K562 (cell line): ENCODE data around the gene GNAQ. TPM values are rescaled to one million over a fixed set of nuclear protein-coding genes. Genes with fewer than 3 reads are reported as not detected.
A peak's percentile ranks its signal among the peaks of the same experiment; 100 is the strongest.

Experiments
- ATAC-seq: fragments of 200-7000 bp; cut with Tn5 transposase; 3 replicates; pipeline ENCODE4 v1.9.1; 2020; ENCODE audit warnings: moderate library complexity
- BruUV-seq: library from RNA; stranded (reverse); fragments of 400-500 nt; replicated peaks from 2 replicates; lab custom pipeline; 2021; lab: Mats Ljungman, UMichigan
- CTCF ChIA-PET: fragments of 300-600 bp; formaldehyde crosslinking; extraction: SDS; loops from one replicate; lab custom pipeline; 2021; ENCODE audit warnings: low intra/inter-chr PET ratio; lab: Yijun Ruan, JAX
- POLR2A ChIA-PET: fragments of 300-600, 350-650 bp; sonication (Branson Sonifier 250); formaldehyde crosslinking; extraction: SDS; loops from one replicate; lab custom pipeline; 2021; ENCODE audit warnings: antibody characterized with exemption, inconsistent platforms; lab: Yijun Ruan, JAX
- DNase-seq, 4 experiments: peaks; one replicate each; pipeline versions ENCODE4 v3.0.0 to v3.0.0-alpha.2; 2011 to 2018; ENCODE audit warnings: low spot score in 3 of 4, mixed read lengths in 3 of 4; ENCODE audit errors: extremely low read depth in 1 of 4
- FAIRE-seq: peaks from 2 replicates; lab custom pipeline; 2011; peaks lifted over from hg19 to GRCh38; lab: Jason Lieb, UNC
- H2AFZ ChIP-seq: 2 replicates; pipeline ENCODE4 v1.6.0; 2011; ENCODE audit warnings: low read depth, low read length, control low read depth, inconsistent platforms
- H3K27ac ChIP-seq: fragments of 200-600 bp; 3 replicates; pipeline ENCODE4 v1.8.0; 2011; ENCODE audit warnings: low read depth, mild to moderate bottlenecking, control low read depth, inconsistent platforms, low read length, moderate library complexity, mixed read lengths; ENCODE audit errors: extremely low read depth
- H3K27me3 ChIP-seq, 2 experiments: fragments of 300-600 bp in 1 of 2; 2 replicates in 1 of 2; 3 replicates in 1 of 2; pipeline versions ENCODE4 v1.6.0 to v1.8.0; 2011; ENCODE audit warnings: inconsistent platforms in 2 of 2, low read length in 2 of 2, mild to moderate bottlenecking in 1 of 2, mixed read lengths in 1 of 2, moderate library complexity in 1 of 2; ENCODE audit not compliant: control insufficient read depth in 2 of 2, insufficient read depth in 2 of 2
- H3K36me3 ChIP-seq: fragments of 300-600 bp; 3 replicates; pipeline ENCODE4 v1.8.0; 2011; ENCODE audit warnings: mild to moderate bottlenecking, low read length, inconsistent platforms; ENCODE audit not compliant: control insufficient read depth, insufficient read depth
- H3K4me1 ChIP-seq, 2 experiments: fragments of 200-600 bp in 1 of 2; replicated peaks in 1 of 2; 2 replicates in 1 of 2; 3 replicates in 1 of 2; pipeline versions ENCODE4 v1.5.1 to v1.8.0; 2011; ENCODE audit warnings: inconsistent platforms in 2 of 2, low read length in 2 of 2, mild to moderate bottlenecking in 1 of 2, mixed read lengths in 1 of 2, moderate library complexity in 1 of 2; ENCODE audit not compliant: control insufficient read depth in 2 of 2, insufficient read depth in 2 of 2
- H3K4me2 ChIP-seq: 2 replicates; pipeline ENCODE4 v1.6.1; 2011; ENCODE audit warnings: low read length, control low read depth, inconsistent platforms, mixed read lengths; ENCODE audit not compliant: insufficient read depth
- H3K4me3 ChIP-seq: fragments of 200-600 bp; sonication (generic), shearing (Covaris generic); 2 replicates; pipeline ENCODE4 v1.5.1; 2016; ENCODE audit warnings: control low read depth, inconsistent platforms
- H3K79me2 ChIP-seq: fragments of 200-600 bp; 3 replicates; pipeline ENCODE4 v1.8.0; 2011; ENCODE audit warnings: low read length, inconsistent platforms; ENCODE audit not compliant: control insufficient read depth, insufficient read depth
- H3K9ac ChIP-seq, 2 experiments: 2 replicates each; pipeline versions ENCODE4 v1.6.0 to v1.6.1; 2011; ENCODE audit warnings: low read depth in 2 of 2, low read length in 2 of 2, control low read depth in 1 of 2, inconsistent platforms in 1 of 2, mild to moderate bottlenecking in 1 of 2, mixed read lengths in 1 of 2; ENCODE audit not compliant: insufficient read depth in 1 of 2
- H3K9me1 ChIP-seq: one replicate; pipeline ENCODE4 v1.6.0; 2011; ENCODE audit warnings: inconsistent platforms, mild to moderate bottlenecking, low read length, moderate library complexity; ENCODE audit not compliant: control insufficient read depth, insufficient read depth
- H3K9me3 ChIP-seq: replicated peaks from 2 replicates; pipeline ENCODE4 v1.5.1; 2011; ENCODE audit warnings: low read depth, low read length, inconsistent platforms; ENCODE audit not compliant: control insufficient read depth, insufficient read depth
- H4K20me1 ChIP-seq: replicated peaks from 2 replicates; pipeline ENCODE4 v1.6.1; 2011; ENCODE audit warnings: low read length, inconsistent platforms, mixed read lengths; ENCODE audit not compliant: control insufficient read depth, insufficient read depth
- BCL6 ChIP-seq: fragments of 250-450 bp; sonication (Bioruptor Pico); IDR thresholded peaks from 2 replicates; pipeline ENCODE4 v1.4.0; 2020
- ELK3 ChIP-seq: fragments of 450-650 bp; formaldehyde crosslinking; IDR thresholded peaks from 2 replicates; pipeline ENCODE4 v1.4.0; 2020; ENCODE audit warnings: mild to moderate bottlenecking
- HCFC1 ChIP-seq: IDR thresholded peaks from 2 replicates; pipeline ENCODE4 v1.6.1; 2012; ENCODE audit warnings: low read depth, low read length, improper control_type of control experiment
- HDAC1 ChIP-seq, 2 experiments: fragments of 450-650 bp; IDR thresholded peaks; 2 replicates each; pipeline ENCODE4 v1.6.1; 2016 to 2017; ENCODE audit warnings: inconsistent platforms in 1 of 2, mild to moderate bottlenecking in 1 of 2, moderate library complexity in 1 of 2
- RBFOX2 ChIP-seq: fragments of 200-400 bp; formaldehyde crosslinking; IDR thresholded peaks from 2 replicates; pipeline ENCODE4 v1.6.1; 2017; ENCODE audit warnings: low read depth, mild to moderate bottlenecking, low read length, moderate library complexity
- RBM14 ChIP-seq: fragments of 200-400 bp; formaldehyde crosslinking; IDR thresholded peaks from 2 replicates; pipeline ENCODE4 v1.6.1; 2018; ENCODE audit warnings: low read depth, mild to moderate bottlenecking, low read length, moderate library complexity, borderline replicate concordance; ENCODE audit not compliant: insufficient read depth
- SRF ChIP-seq, 2 experiments: fragments of 250-450, 450-650 bp in 1 of 2; sonication (Bioruptor Pico) in 1 of 2; sonication (generic) in 1 of 2; formaldehyde crosslinking; IDR thresholded peaks; 2 replicates each; pipeline versions ENCODE4 v1.5.0 to v1.5.1; 2020 to 2022; ENCODE audit warnings: mild to moderate bottlenecking in 1 of 2, missing genetic modification reagents in 1 of 2
- TARDBP ChIP-seq: fragments of 450-650 bp; IDR thresholded peaks from 2 replicates; pipeline ENCODE4 v1.6.1; 2016
- TFAP4 ChIP-seq: sonication (generic); formaldehyde crosslinking; IDR thresholded peaks from 2 replicates; pipeline ENCODE4 v1.8.0; 2022; ENCODE audit warnings: missing genetic modification reagents, mild to moderate bottlenecking, moderate library complexity, borderline replicate concordance
- USF2 ChIP-seq: sonication (generic); formaldehyde crosslinking; IDR thresholded peaks from 2 replicates; pipeline ENCODE4 v1.5.0; 2020; ENCODE audit warnings: missing genetic modification reagents
- ZBED1 ChIP-seq: IDR thresholded peaks from 2 replicates; pipeline ENCODE4 v1.6.1; 2014
- ZFP36 ChIP-seq: fragments of 150-350 bp; IDR thresholded peaks from 2 replicates; pipeline ENCODE4 v1.6.1; 2018; ENCODE audit warnings: low read length, low read depth; ENCODE audit not compliant: partially characterized antibody
- ZKSCAN8 ChIP-seq: fragments of 200-800 bp; sonication (Bioruptor generic); IDR thresholded peaks from 2 replicates; pipeline ENCODE4 v1.6.1; 2016; ENCODE audit warnings: missing genetic modification characterization, missing compliant biosample characterization
- ZNF592 ChIP-seq: fragments of 450-650 bp; IDR thresholded peaks from 2 replicates; pipeline ENCODE4 v1.6.1; 2017; ENCODE audit warnings: antibody characterized with exemption, mild to moderate bottlenecking
- WGBS: fragments of 100-300 bp; shearing (Covaris generic); methylation state at CpG from one replicate; pipeline ENCODE4 v1.1.6; 2016; ENCODE audit warnings: low coverage, mixed read lengths; ENCODE audit not compliant: insufficient coverage; ENCODE audit errors: missing lambda C conversion rate; 5-methylcytosine and 5-hydroxymethylcytosine counted together
- in situ Hi-C: fragments of 300-500 bp; cut with MboI; formaldehyde crosslinking; loops from 4 replicates; pipeline ENCODE4 v1.15.0; 2018; ENCODE audit warnings: inconsistent platforms, mixed read lengths
- intact Hi-C: fragments of 100-400 bp; cut with micrococcal nuclease; formaldehyde crosslinking; loops from 2 replicates; pipeline ENCODE4 v1.14.2; 2022
- polyA plus RNA-seq, 8 experiments: library from polyadenylated mRNA; depleted of rRNA in 4 of 8; stranded (reverse) in 5 of 8; unstranded in 3 of 8; fragments of >200 nt; fragmentation: Nextera tagmentation in 2 of 8; fragmentation: Illumina TruSeq in 1 of 8; extraction: Ambion mirVana in 2 of 8; extraction: Trizol in 1 of 8; gene quantifications; 2 replicates each; pipeline versions ENCODE4 v1.2.1 to v1.2.3, GENCODE V29; 2011 to 2014; ENCODE audit warnings: inconsistent platforms in 1 of 8, missing spikeins in 1 of 8
- total RNA-seq, 7 experiments: library from RNA; depleted of rRNA in 6 of 7; stranded (reverse); fragments of >200 nt in 6 of 7; fragmentation: Illumina TruSeq in 2 of 7; extraction: Trizol in 2 of 7; gene quantifications; 2 replicates each; pipeline versions ENCODE4 v1.2.1 to v1.2.3, GENCODE V29; 2011 to 2021; ENCODE audit warnings: low replicate concordance in 1 of 7

The GNAQ gene
- total and polyA plus RNA-seq, 9 of the 15 experiments (the other 6 are each of a cell fraction or from before 2014, with no cell fraction given), result 4.8 to 27.9 (median 17.5) TPM

GRCh38 chr9:77982581-77983319 lies 48.9 kb downstream of the GNAQ start (continued):
- TF ChIP-seq USF2 (CRISPR knock-in tag) (no peak), RBFOX2 (no peak), ZKSCAN8 (CRISPR knock-in tag) (no peak), ELK3 (CRISPR knock-in tag) (no peak), ZFP36 (no peak)

GRCh38 chr9:77981907-77982306 lies 49.7 kb downstream of the GNAQ start:
- Histone ChIP-seq H3K9ac (no peak overlapping the region), H3K9me3 (no peaks in the 10 kb centered on the region), H3K4me3 (no peak overlapping the region), H3K27me3 (no peaks in the 10 kb centered on the region), H3K27ac (peak overlapping the region; percentile 57; the same call in 1 of the 3 replicates), H3K79me2 (peaks cover 90% of the 10 kb centered on the region), H4K20me1 (0 out of 2 replicates have a peak, but pooled peaks cover under 1% of the 10 kb centered on the region), H3K4me1 (peaks cover 16 to 56% of the 10 kb centered on the region in 2 experiments), H2AFZ (no peak overlapping the region), H3K9me1 (no peaks in the 10 kb centered on the region), H3K4me2 (no peak overlapping the region), H3K36me3 (peaks cover 21% of the 10 kb centered on the region)
- DNase-seq (no peak), ATAC-seq (no peak), FAIRE-seq (no peak)
- TF ChIP-seq SRF (CRISPR knock-in tag; IDR thresholded peaks at IDR 0.05), result no peak
- no peak for TF ChIP-seq TFAP4 (CRISPR knock-in tag)
- TF ChIP-seq HDAC1 (IDR thresholded peaks at IDR 0.05), result no peak
- no peak for TF ChIP-seq ZBED1
- TF ChIP-seq RBM14, result no peak
- no peak for TF ChIP-seq ZNF592
- no peak for TF ChIP-seq HCFC1
- TF ChIP-seq TARDBP, result no peak
- TF ChIP-seq BCL6 (CRISPR knock-in tag), result no peak
- intact Hi-C loops, result no loop called here
- ChIA-PET CTCF (no interaction called here), POLR2A (interaction anchor here (1.0 kb wide), 1 partner anchor 8 kb away, joined by 3 read pairs; no protein-coding TSS in a partner anchor)
- no TSS peak for BruUV-seq
- in situ Hi-C loops, result loop anchor here (10.0 kb wide), 1 partner anchor 53 kb away; the partner anchor contains the start of gene GNAQ
- WGBS, result 100% methylated on average over 1 of the region's 1 CpG
